Lower lobe of right lung (tissue), 2 donors: Measurements from ENCODE around the gene TSHZ3. TPM values are rescaled to one million over a fixed set of nuclear protein-coding genes. Genes with fewer than 3 reads are reported as not detected.
A peak's percentile ranks its signal among the peaks of the same experiment; 100 is the strongest.

ENCODE experiments used
- ATAC-seq, 2 donors: fragments of 200-7000 bp; cut with Tn5 transposase; one replicate each; pipeline ENCODE4 v1.9.1; 2020 to 2022; ENCODE audit warnings: mild to moderate bottlenecking in 2 of 2, moderate library complexity in 2 of 2
- DNase-seq: peaks from one replicate; pipeline ENCODE4 v3.0.0-alpha.2; 2020
- H3K27ac ChIP-seq: fragments of 200-600 bp; one replicate; pipeline ENCODE4 v1.8.0; 2022
- H3K27me3 ChIP-seq: fragments of 200-600 bp; one replicate; pipeline ENCODE4 v1.8.0; 2022; ENCODE audit warnings: low read depth
- H3K36me3 ChIP-seq: fragments of 200-600 bp; one replicate; pipeline ENCODE4 v1.8.0; 2022; ENCODE audit warnings: mild to moderate bottlenecking
- H3K4me1 ChIP-seq: fragments of 200-600 bp; one replicate; pipeline ENCODE4 v1.8.0; 2022
- H3K4me3 ChIP-seq: fragments of 200-600 bp; one replicate; pipeline ENCODE4 v1.8.0; 2022; ENCODE audit warnings: mild to moderate bottlenecking
- H3K9me3 ChIP-seq: fragments of 200-600 bp; one replicate; pipeline ENCODE4 v1.8.0; 2022
- intact Hi-C: fragments of 100-400 bp; cut with DNase I; formaldehyde crosslinking; loops from one replicate; pipeline ENCODE4 v1.11.0; 2022
- total RNA-seq: library from RNA; stranded (reverse); fragmentation: NEBNext Ultra II Directional; extraction: Animal tissue kit (Norgen Biotek cat#: 25700); gene quantifications from one replicate; pipeline ENCODE4 v1.2.1, GENCODE V29; 2021
- TF ChIP-seq, protein P1 (sequence below): fragments of 200-600 bp; IDR thresholded peaks from one replicate; pipeline ENCODE4 v1.8.0; 2022; ENCODE audit warnings: antibody characterized with exemption, mild to moderate bottlenecking
- donor health status: DM: no; HTN: yes; CAD: no; lungs with severe emphysema.

Gene TSHZ3
- total RNA-seq, 1 donor from 2014 or later = 5.7 TPM

DNA sequence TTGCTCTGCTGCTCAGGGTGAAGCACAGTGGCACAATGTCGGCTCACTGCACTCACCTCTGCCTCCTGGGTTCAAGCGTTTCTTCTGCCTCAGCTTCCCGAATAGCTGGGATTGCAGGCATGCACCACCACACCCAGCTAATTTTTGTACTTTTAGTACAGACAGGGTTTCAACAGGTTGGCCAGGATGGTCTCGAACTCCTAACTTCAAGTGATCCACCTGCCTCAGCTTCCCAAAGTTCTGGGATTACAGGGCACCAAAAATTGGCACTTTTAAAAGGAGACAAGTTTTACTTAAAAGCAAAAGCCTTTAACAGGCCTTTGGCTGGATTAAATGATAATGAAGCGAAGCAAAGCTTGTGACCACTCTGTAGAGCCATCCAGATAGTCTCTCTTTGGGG, 12.5 kb upstream of the TSHZ3 start:
- Histone ChIP-seq H3K4me1 (no peaks in the 10 kb centered on the region), H3K9me3 (no peaks in the 10 kb centered on the region), H3K27me3 (peaks cover 27% of the 10 kb centered on the region), H3K4me3 (no peak overlapping the region), H3K36me3 (no peaks in the 10 kb centered on the region), H3K27ac (no peak overlapping the region)
- intact Hi-C loops = no loop called here
- ATAC-seq = no peak
- no peak for DNase-seq
- TF ChIP-seq, protein P1, sequence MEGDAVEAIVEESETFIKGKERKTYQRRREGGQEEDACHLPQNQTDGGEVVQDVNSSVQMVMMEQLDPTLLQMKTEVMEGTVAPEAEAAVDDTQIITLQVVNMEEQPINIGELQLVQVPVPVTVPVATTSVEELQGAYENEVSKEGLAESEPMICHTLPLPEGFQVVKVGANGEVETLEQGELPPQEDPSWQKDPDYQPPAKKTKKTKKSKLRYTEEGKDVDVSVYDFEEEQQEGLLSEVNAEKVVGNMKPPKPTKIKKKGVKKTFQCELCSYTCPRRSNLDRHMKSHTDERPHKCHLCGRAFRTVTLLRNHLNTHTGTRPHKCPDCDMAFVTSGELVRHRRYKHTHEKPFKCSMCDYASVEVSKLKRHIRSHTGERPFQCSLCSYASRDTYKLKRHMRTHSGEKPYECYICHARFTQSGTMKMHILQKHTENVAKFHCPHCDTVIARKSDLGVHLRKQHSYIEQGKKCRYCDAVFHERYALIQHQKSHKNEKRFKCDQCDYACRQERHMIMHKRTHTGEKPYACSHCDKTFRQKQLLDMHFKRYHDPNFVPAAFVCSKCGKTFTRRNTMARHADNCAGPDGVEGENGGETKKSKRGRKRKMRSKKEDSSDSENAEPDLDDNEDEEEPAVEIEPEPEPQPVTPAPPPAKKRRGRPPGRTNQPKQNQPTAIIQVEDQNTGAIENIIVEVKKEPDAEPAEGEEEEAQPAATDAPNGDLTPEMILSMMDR = no peak

- peaks cover 8% of the 10 kb centered on the region for H3K4me1 ChIP-seq
- no peaks in the 10 kb centered on the region for H3K9me3 ChIP-seq
- no peak overlapping the region for H3K27ac ChIP-seq
- ATAC-seq (no peak), DNase-seq (no peak)
- H3K27me3 ChIP-seq = peaks cover 71% of the 10 kb centered on the region
- H3K4me3 ChIP-seq = no peak overlapping the region
- no peaks in the 10 kb centered on the region for H3K36me3 ChIP-seq
- intact Hi-C loops = no loop called here
- TF ChIP-seq, protein P1 = no peak
Measured at GRCh38 chr19:31357315-31357673, 8.1 kb upstream of the TSHZ3 start.

DNA sequence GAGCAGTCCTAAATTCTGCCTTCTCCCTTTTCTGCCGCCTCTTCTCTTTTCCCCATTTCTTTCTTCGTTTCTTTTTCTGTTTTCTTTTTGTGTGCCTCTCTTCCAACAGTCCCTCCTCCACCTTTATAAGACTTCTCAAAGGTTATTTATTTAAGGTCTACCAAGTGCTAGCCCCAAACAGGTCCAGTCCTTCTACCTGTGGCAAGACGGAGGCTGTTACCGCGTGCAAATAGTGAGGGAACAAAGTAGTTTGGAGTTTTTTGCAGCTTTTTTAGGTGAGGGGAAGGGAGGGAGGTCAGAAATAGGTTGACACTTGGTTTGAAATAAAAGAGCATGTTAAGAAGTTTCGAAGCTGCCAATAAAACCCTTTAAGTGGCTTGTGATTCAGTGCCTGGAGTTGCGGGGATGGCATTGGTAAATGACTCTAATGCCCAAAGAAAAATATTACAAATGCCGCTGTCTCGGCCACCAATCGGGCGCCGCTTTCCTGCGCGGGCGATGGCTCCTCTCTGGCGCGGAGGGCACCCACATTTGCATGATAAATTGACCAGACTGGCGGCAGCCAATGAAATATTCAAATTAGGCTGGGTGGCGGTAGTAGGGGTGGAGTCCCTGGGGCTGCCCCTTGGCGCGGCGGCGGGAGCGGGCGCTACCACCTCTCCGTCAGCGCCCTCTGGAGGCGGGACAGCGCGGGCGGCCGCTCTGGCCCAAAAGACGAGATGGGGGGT, 7.5 kb upstream of the TSHZ3 start:
- Histone ChIP-seq H3K27me3 (peaks cover 74% of the 10 kb centered on the region), H3K27ac (no peak overlapping the region), H3K9me3 (no peaks in the 10 kb centered on the region), H3K36me3 (no peaks in the 10 kb centered on the region), H3K4me1 (peaks cover 13% of the 10 kb centered on the region), H3K4me3 (no peak overlapping the region)
- TF ChIP-seq, protein P1 = peak; percentile 49
- ATAC-seq = peak; percentile 70 to 72
- intact Hi-C loops = no loop called here
- DNase-seq = peak; percentile 64

- H3K9me3 ChIP-seq = no peaks in the 10 kb centered on the region
- peaks cover 80% of the 10 kb centered on the region for H3K27me3 ChIP-seq
- peaks cover 21% of the 10 kb centered on the region for H3K4me1 ChIP-seq
- H3K36me3 ChIP-seq = no peaks in the 10 kb centered on the region
- H3K4me3 ChIP-seq = no peak overlapping the region
- no peak overlapping the region for H3K27ac ChIP-seq
- DNase-seq = no peak
- ATAC-seq = no peak
- intact Hi-C loops = no loop called here
- TF ChIP-seq, protein P1 = no peak
Measured at GRCh38 chr19:31355665-31356289, 6.5 kb upstream of the TSHZ3 start.

- ATAC-seq (no peak), DNase-seq (no peak)
- no peaks in the 10 kb centered on the region for H3K9me3 ChIP-seq
- H3K27ac ChIP-seq = no peak overlapping the region
- no peak overlapping the region for H3K4me3 ChIP-seq
- peaks cover 21% of the 10 kb centered on the region for H3K4me1 ChIP-seq
- TF ChIP-seq, protein P1 = no peak
- intact Hi-C loops = no loop called here
- peaks cover 80% of the 10 kb centered on the region for H3K27me3 ChIP-seq
- H3K36me3 ChIP-seq = no peaks in the 10 kb centered on the region
Measured at GRCh38 chr19:31354799-31355664, 5.8 kb upstream of the TSHZ3 start.
